GM21423 (cell line): Measurements from ENCODE around the gene SLC2A4.
"Not testable (repeated sequence)": the region's sequence is repeated elsewhere in the genome, so short reads cannot be mapped to it uniquely, and the experiment has no call there.

Experiments
- ATAC-seq: cut with Tn5 transposase; IDR thresholded peaks from one replicate; pipeline ENCODE4 v1.9.1; 2021; ENCODE audit warnings: mild to moderate bottlenecking, moderate library complexity; ENCODE audit not compliant: unreplicated experiment

Gene SLC2A4

GRCh38 chr17:7322520-7323194 lies 41.1 kb downstream of the SLC2A4 start:
- no peak for ATAC-seq

DNA sequence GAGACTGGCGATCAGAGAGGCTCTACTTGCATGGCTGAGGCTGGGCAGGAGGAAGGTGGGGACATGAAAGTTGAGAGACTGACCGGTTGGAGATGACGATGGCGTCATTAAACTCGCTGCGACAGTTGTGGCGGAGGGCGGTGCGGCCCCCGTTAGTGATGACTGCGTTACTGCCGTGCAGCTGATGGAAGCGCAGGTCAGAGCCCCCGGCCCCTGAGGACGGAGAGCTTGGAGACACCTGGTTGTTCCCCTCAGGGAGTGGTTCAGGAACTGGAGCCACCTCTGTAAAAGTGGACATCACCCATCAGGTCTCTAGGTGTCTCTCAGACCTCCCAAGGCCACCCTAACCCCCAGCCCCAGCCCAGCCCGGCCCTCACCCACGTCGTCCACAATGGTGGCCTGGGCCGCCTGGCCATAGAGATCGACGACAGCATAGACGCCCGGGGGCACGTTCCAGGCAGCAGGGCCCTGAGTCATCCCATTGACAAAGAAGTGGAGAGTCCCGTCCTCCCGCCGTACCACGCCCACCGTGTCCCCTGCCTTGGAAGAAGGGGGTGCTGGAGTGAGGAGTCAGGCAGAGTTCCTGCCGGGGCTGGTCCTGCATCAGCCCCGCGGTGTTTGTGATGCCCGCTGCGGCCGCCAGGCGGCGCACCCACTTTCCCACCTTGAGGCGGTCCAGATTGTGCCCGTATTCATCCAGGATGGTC lies 42.4 kb downstream of the SLC2A4 start:
- no peak for ATAC-seq

- no peak for ATAC-seq
These were observed 42.9 kb downstream of the SLC2A4 start for GRCh38 chr17:7324438-7324779.

DNA sequence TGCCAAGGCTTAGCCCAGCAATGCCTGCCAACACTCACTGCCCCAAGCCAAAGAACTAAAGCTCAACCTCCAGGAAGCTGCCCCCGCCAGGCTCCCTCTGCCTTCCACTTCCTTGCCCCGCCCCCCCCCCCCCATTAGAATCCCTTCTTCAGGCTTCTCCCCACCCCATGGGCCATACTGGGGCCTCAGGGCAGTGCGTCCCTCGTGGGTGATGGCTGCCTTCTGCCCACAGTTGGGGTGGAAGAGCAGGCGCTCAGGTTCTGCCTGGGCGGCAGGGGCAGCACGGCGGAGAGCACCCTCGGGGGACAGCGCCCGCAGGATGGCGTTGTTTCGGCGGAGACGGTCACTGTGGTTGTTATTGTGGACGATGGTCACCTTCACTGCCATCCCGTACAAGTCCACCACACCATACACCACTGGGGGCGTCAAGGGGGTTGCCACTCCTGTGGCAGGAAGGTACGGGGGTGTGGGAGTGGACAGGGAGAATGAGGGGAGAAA lies 43.6 kb downstream of the SLC2A4 start:
- no peak for ATAC-seq

- no peak for ATAC-seq
These were observed 44.7 kb downstream of the SLC2A4 start for GRCh38 chr17:7326186-7326585.

- no peak for ATAC-seq
These were observed 45.5 kb downstream of the SLC2A4 start for GRCh38 chr17:7327056-7327455.

DNA sequence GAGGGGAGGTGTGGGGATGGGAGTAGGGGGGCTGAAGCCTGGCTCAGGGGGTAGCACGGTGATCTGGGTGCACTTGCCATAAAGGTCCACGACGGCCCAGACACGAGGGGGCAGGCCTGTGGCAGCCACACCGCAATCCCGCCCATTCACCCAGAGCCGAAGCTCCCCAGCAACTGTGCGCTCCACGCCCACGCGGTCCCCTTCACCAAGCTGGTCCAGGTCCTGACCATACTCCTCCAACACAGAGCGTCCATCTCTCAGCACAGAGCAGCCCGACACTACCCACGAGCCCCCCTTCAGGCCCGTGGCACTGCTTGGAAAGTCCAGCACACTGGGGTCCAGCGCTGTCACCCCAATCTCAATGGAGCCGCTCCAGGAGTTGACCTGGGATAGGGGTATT lies 46.0 kb downstream of the SLC2A4 start:
- no peak for ATAC-seq

DNA sequence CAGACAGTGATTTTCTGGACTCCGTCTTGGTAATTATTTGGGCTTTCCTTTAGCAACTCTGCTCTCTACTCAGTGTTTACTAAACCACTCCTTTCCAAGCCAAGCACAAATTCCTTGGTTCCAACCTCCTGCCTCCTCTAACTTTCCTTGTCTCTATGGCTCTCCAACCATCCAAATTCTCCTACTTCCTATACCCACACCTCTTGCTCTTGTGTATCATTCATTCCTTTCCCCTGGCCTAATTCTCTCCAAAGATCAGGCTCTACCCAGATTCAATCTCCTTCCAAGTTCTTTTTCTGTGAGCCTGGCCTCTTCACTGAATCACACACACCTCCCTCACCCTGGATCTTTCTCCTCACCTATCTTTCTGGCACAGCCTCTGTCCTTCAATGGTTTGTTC lies 46.5 kb downstream of the SLC2A4 start:
- ATAC-seq = no peak

GRCh38 chr17:7328840-7329373 lies 47.4 kb downstream of the SLC2A4 start, which contains the start of gene NEURL4:
Gene NEURL4, minus strand, starts transcription at chr17:7329335. Its CDS starts 23 bp downstream, at chr17:7329312.
- peak; percentile 2 for ATAC-seq

GRCh38 chr17:7329374-7329996 lies 48.0 kb downstream of the SLC2A4 start:
- ATAC-seq = peak; percentile 61

DNA sequence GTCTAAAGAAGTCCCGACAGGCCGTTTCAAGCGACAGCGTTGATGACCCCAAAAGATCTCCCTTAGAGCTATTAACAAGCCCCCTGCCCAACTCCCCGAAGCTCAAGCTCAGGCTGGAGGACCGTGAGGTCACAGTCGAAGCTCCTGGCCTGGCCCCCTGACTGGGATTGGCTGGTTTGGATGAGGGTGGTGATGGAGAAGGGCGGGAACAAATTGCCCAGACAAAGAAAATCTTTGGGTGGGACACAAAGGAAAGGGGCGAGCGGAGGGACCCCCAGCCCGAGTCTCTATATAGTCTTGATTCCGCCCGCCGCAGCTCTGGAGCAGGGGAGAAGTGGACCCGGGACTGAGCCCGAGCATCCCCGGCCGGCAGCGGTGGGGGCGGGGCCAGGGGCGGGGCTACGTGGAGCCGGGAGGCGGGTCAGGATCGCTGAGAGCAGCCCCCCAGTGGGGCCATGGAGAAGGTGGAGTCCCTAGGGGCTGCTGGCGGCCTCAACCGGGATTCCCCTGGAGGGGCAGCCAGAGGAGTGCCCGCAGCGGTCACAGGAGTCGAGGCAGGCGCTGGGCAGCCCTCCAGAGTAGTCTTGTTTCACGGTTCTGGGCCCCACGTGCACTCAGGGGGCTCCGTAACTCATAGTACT lies 48.6 kb downstream of the SLC2A4 start:
- peak; percentile 35 for ATAC-seq

DNA sequence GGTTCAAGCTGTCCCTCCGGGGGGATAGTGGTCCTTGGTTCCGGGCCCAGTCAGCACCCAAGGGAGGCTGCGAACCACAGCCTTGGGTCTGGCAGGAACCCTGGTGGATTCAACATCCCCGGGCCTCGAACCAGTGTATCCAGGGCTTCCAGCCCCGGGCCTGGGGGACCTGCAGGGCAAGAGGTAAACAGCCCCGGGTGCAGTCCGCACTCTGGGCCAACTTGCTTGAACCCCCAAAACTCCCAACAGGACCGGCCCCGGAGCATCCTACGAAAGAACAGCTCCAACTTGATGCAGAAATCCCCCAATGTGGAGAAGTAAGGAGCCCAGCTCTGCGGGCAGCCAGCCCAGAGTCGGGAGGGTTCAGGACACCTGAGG lies 49.1 kb downstream of the SLC2A4 start:
- ATAC-seq = no peak

GRCh38 chr17:7332111-7332510 lies 50.6 kb downstream of the SLC2A4 start:
- no peak for ATAC-seq

- ATAC-seq = not testable (repeated sequence)
These were observed 51.1 kb downstream of the SLC2A4 start for GRCh38 chr17:7332600-7333069.

- ATAC-seq = no peak
These were observed 53.5 kb downstream of the SLC2A4 start for GRCh38 chr17:7334938-7335538.

DNA sequence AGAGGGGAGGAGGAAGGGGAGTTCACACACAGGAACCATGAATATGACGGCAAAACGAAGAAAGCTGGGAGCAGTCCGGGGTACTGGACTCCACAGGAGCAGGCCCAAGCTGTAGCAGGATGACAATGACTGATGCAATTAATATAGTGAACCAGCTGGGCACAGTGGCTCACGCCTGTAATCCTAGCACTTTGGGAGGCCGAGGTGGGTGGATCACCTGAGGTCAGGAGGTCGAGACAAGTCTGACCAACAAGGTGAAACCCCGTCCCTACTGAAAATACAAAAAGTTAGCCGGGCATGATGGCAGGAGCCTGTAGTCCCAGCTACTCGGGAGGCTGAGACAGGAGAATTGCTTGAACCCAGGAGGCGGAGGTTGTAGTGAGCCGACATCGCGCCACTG lies 54.2 kb downstream of the SLC2A4 start:
- ATAC-seq = not testable (repeated sequence)

- ATAC-seq = peak; percentile 56
These were observed 55.0 kb downstream of the SLC2A4 start, which contains the start of gene ACAP1 for GRCh38 chr17:7336240-7337175. Gene ACAP1, plus strand, starts transcription at chr17:7336529. Its CDS starts 206 bp downstream, at chr17:7336735.

- not testable (repeated sequence) for ATAC-seq
These were observed 56.1 kb downstream of the SLC2A4 start for GRCh38 chr17:7337600-7337999.
